Hepatocyte (in vitro differentiated cells): ENCODE measurements around the gene IDH2. TPM values are rescaled to one million over a fixed set of nuclear protein-coding genes. Genes with fewer than 3 reads are reported as not detected.
A peak's percentile ranks its signal among the peaks of the same experiment; 100 is the strongest.

Experiments used
- DNase-seq: peaks from one replicate; pipeline ENCODE4 v3.0.0-alpha.2; 2016; ENCODE audit warnings: low spot score
- H2AFZ ChIP-seq: fragments of 200-600 bp; sonication (generic); 2 replicates; pipeline ENCODE4 v1.6.0; 2016; ENCODE audit warnings: antibody characterized with exemption, mild to moderate bottlenecking
- H3K27ac ChIP-seq: fragments of 200-600 bp; sonication (generic); 2 replicates; pipeline ENCODE4 v1.5.1; 2016; ENCODE audit warnings: mild to moderate bottlenecking
- H3K27me3 ChIP-seq: fragments of 200-600 bp; sonication (generic); 2 replicates; pipeline ENCODE4 v1.6.1; 2016
- H3K36me3 ChIP-seq: fragments of 200-600 bp; sonication (generic); replicated peaks from 2 replicates; pipeline ENCODE4 v1.5.1; 2016; ENCODE audit warnings: low read depth; ENCODE audit not compliant: insufficient read depth
- H3K4me1 ChIP-seq: fragments of 200-600 bp; sonication (generic); 2 replicates; pipeline ENCODE4 v1.5.1; 2016; ENCODE audit warnings: mild to moderate bottlenecking, moderate library complexity; ENCODE audit not compliant: insufficient read depth
- H3K4me2 ChIP-seq: fragments of 200-600 bp; sonication (generic); 2 replicates; pipeline ENCODE4 v1.6.0; 2016
- H3K4me3 ChIP-seq: fragments of 200-600 bp; sonication (generic); 2 replicates; pipeline ENCODE4 v1.5.1; 2016; ENCODE audit warnings: mild to moderate bottlenecking
- H3K79me2 ChIP-seq: fragments of 200-600 bp; sonication (generic); 2 replicates; pipeline ENCODE4 v1.6.0; 2017; ENCODE audit warnings: mild to moderate bottlenecking
- H3K9me2 ChIP-seq: fragments of 200-600 bp; sonication (generic); replicated peaks from 2 replicates; pipeline ENCODE4 v1.6.0; 2017; ENCODE audit warnings: mild to moderate bottlenecking; ENCODE audit not compliant: insufficient read depth
- H3K9me3 ChIP-seq: fragments of 200-600 bp; sonication (generic); 2 replicates; pipeline ENCODE4 v1.5.1; 2016; ENCODE audit warnings: low read depth, mild to moderate bottlenecking
- H4K20me1 ChIP-seq: fragments of 200-600 bp; sonication (generic); 2 replicates; pipeline ENCODE4 v1.6.0; 2016; ENCODE audit warnings: mild to moderate bottlenecking; ENCODE audit not compliant: insufficient read depth, poor library complexity, severe bottlenecking
- CTCF ChIP-seq: fragments of 200-600 bp; sonication (generic); IDR thresholded peaks from 2 replicates; pipeline ENCODE4 v1.5.1; 2016; ENCODE audit warnings: antibody characterized with exemption, mild to moderate bottlenecking; ENCODE audit not compliant: poor library complexity
- EZH2 ChIP-seq: fragments of 200-600 bp; sonication (generic); IDR thresholded peaks from 2 replicates; pipeline ENCODE4 v1.6.1; 2016; ENCODE audit warnings: antibody characterized with exemption, mild to moderate bottlenecking, borderline replicate concordance
- EZH2phosphoT487 ChIP-seq: fragments of 200-600 bp; sonication (generic); IDR thresholded peaks from one replicate; pipeline ENCODE4 v1.6.1; 2018; ENCODE audit warnings: antibody characterized with exemption, mild to moderate bottlenecking, low read depth, moderate library complexity; ENCODE audit not compliant: unreplicated experiment, severe bottlenecking
- WGBS: methylation state at CpG from one replicate; pipeline ENCODE4 v1.1.6; 2016; ENCODE audit warnings: low lambda C conversion rate; ENCODE audit errors: missing lambda C conversion rate; 5-methylcytosine and 5-hydroxymethylcytosine counted together
- polyA plus RNA-seq: library from polyadenylated mRNA; unstranded; fragments of >200 nt; fragmentation: Nextera tagmentation; extraction: Ambion mirVana; gene quantifications from 2 replicates; pipeline ENCODE4 v1.2.1, GENCODE V29; 2016
- total RNA-seq: library from RNA; depleted of rRNA; stranded (reverse); fragments of >200 nt; gene quantifications from 2 replicates; pipeline ENCODE4 v1.2.3, GENCODE V29; 2014

Gene IDH2
- total and polyA plus RNA-seq, 2 experiments from 2014 or later = 163 to 327 TPM

DNA sequence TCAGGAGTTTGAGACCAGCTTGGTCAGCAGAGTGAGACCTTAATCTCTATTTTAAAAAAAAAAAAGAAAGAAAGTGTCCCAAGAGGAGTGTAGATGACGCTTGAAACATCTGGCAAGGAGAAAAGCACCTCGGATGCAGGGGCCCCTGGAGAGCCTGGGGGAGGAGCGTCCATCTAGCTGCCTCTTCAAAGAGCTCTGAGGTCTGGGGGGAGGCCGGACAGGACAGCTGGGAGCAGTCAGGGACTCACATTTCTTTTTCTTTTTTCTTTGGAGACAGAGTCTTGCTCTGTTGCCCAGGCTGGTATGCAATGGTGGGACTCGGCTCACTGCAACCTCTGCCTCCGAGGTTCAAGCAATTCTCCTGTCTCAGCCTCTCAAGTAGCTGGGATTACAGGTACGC, 3.3 kb upstream of the IDH2 start:
- H3K4me2 ChIP-seq = no peak overlapping the region
- H2AFZ ChIP-seq = no peak overlapping the region
- no peaks in the 10 kb centered on the region for H3K9me3 ChIP-seq
- no peak overlapping the region for H3K4me3 ChIP-seq
- peaks cover 19% of the 10 kb centered on the region for H3K79me2 ChIP-seq
- WGBS = 79% methylated on average over 7 of the region's 7 CpGs
- H4K20me1 ChIP-seq = no peaks in the 10 kb centered on the region
- H3K4me1 ChIP-seq = peaks cover 14% of the 10 kb centered on the region
- no peak overlapping the region for H3K27ac ChIP-seq
- no peak for DNase-seq
- H3K9me2 ChIP-seq = no peaks in the 10 kb centered on the region
- no peak for TF ChIP-seq EZH2phosphoT487
- TF ChIP-seq CTCF = no peak
- no peak for TF ChIP-seq EZH2
- H3K36me3 ChIP-seq = no peaks in the 10 kb centered on the region
- no peaks in the 10 kb centered on the region for H3K27me3 ChIP-seq

DNA sequence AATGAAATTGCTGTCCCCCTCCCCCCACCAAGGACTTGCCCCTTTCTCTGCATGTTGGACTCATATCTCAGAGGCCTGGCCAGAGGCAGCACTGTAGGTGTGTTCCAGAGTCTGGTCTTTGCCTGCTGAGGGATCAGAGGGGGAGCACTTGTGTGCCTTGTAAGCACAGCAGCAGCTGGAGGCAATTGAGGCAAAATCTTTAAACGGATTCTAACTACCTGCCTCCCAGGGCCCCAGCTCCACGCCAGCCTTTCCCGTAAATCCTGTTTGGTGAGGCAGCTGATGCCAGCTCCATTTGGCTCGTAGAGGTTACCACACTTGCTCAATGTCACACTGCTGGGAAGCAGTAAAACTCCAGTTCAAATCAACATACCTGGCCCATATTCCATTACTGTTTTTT, 2.3 kb upstream of the IDH2 start:
- H3K27me3 ChIP-seq = no peaks in the 10 kb centered on the region
- H3K27ac ChIP-seq = peak overlapping the region; percentile 33
- no peak overlapping the region for H2AFZ ChIP-seq
- H3K79me2 ChIP-seq = peaks cover 29% of the 10 kb centered on the region
- H4K20me1 ChIP-seq = no peaks in the 10 kb centered on the region
- no peaks in the 10 kb centered on the region for H3K9me2 ChIP-seq
- no peaks in the 10 kb centered on the region for H3K9me3 ChIP-seq
- H3K4me1 ChIP-seq = peaks cover 23% of the 10 kb centered on the region
- TF ChIP-seq EZH2 (no peak), CTCF (no peak), EZH2phosphoT487 (no peak)
- no peak overlapping the region for H3K4me3 ChIP-seq
- WGBS = 64% methylated on average over 4 of the region's 4 CpGs
- no peak overlapping the region for H3K4me2 ChIP-seq
- no peaks in the 10 kb centered on the region for H3K36me3 ChIP-seq
- no peak for DNase-seq

DNA sequence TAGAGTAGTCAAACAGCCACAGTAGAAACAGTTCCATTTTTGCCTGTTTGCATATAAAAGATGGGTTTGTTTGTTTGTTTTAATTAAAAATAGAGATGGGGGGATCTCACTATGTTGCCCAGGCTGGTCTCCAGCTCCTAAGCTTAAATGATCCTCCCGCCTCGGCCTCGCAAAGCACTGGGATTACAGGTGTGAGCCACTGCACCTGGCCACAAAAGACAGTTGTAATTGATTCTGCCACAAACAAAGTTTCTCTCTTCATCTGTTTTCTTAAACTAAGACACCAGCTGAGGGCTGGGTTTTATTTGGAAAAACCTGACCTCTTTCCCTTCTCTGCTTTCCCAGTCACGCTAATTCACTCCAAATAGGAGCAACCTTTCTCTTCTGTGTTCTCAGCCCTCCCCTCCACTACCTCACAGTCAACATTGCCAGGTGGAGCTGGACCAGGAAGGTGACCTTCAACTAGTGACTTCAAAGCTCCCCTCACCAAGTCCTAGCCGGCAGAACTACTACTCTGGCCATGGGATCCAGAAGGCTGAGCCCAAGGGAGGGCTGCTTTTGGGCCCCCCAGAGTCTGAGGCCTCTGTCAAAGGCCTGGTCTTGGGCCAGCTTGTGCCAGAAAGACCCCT, 1.5 kb upstream of the IDH2 start:
- 80% methylated on average over 5 of the region's 5 CpGs for WGBS
- Histone ChIP-seq H3K36me3 (no peaks in the 10 kb centered on the region), H3K79me2 (peaks cover 36% of the 10 kb centered on the region), H2AFZ (no peak overlapping the region), H3K4me1 (peaks cover 25% of the 10 kb centered on the region), H3K9me3 (no peaks in the 10 kb centered on the region), H3K27ac (peak overlapping the region; percentile 91), H3K9me2 (no peaks in the 10 kb centered on the region), H3K4me3 (no peak overlapping the region), H4K20me1 (no peaks in the 10 kb centered on the region), H3K27me3 (no peaks in the 10 kb centered on the region), H3K4me2 (peak overlapping the region; percentile 87)
- no peak for TF ChIP-seq EZH2
- DNase-seq = peak; percentile 44

DNA sequence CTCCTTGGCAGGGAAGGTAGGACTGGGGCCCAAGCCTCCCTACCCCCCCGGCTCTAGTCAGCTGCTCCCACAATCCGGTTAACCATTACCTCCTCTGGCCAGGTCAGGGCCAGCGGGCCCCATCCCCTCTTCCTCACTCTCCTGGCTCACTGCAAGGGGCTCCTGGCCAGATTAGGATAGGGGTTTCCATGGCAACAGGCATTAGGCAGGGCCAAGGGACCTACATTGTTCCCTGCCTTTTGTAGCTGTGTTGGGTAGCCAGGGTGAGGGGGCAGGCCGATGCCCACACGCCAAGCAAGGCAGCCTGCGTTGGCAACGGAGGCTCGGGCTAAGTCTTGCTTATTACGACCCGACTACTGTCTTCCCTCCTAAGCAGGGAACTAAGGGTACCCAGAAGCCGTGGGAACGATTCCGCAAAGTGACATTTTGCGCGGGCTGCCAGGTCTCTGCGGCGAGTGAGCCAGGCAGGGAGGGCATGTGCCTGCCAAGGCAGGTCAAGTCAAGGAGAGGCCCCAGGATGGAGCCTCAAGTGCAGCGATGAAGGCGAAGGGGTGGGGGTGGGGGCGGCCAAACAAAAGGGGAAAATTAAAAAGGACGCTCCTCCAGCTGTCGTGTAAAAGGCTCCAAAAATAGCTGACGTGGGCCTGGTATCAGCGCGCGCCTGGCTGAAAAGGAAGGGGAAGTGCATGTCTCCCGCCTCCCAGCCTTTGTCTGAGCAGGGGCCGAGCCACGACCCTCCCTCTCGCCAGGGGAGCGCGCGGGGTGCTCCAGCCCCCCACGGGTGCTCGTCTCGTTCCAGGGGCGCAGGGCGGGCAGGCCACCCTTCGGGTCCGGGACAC, 919 bp downstream of the IDH2 start:
- Histone ChIP-seq H3K4me3 (peak overlapping the region; percentile 92), H3K9me2 (no peaks in the 10 kb centered on the region), H3K4me2 (peak overlapping the region; percentile 87), H4K20me1 (peaks cover 1% of the 10 kb centered on the region), H3K79me2 (peaks cover 60% of the 10 kb centered on the region), H3K4me1 (peaks cover 32% of the 10 kb centered on the region), H3K36me3 (no peaks in the 10 kb centered on the region), H3K9me3 (no peaks in the 10 kb centered on the region), H2AFZ (peak overlapping the region; percentile 78), H3K27ac (peak overlapping the region; percentile 91), H3K27me3 (no peaks in the 10 kb centered on the region)
- WGBS = 23% methylated on average over 18 of the region's 40 CpGs
- no peak for TF ChIP-seq EZH2
- no peak for TF ChIP-seq EZH2phosphoT487
- no peak for TF ChIP-seq CTCF
- peak; percentile 58 for DNase-seq
